Activated naive CD8-positive, alpha-beta T cell treated with anti-CD3 and anti-CD28 coated beads, Interleukin-2, amount 50 U/mL, for 24 hours (primary cell): Measurements from ENCODE around the gene CDA.

Experiments used
- ATAC-seq: fragments of 150-1000 bp; cut with Tn5 transposase; one replicate; pipeline ENCODE4 v1.10.0; 2021
- DNase-seq: peaks from one replicate; pipeline ENCODE4 v3.0.0; 2021
- H3K27ac Mint-ChIP-seq: one replicate; pipeline ENCODE4 v1.8.0; 2021; ENCODE audit warnings: mild to moderate bottlenecking, mixed read lengths
- H3K27me3 Mint-ChIP-seq: one replicate; pipeline ENCODE4 v1.8.0; 2021; ENCODE audit warnings: mixed read lengths
- H3K36me3 Mint-ChIP-seq: one replicate; pipeline ENCODE4 v1.8.0; 2021; ENCODE audit warnings: low read depth, mixed read lengths
- H3K4me1 Mint-ChIP-seq: one replicate; pipeline ENCODE4 v1.8.0; 2021; ENCODE audit warnings: mixed read lengths
- H3K4me3 Mint-ChIP-seq: one replicate; pipeline ENCODE4 v1.8.0; 2021; ENCODE audit warnings: mild to moderate bottlenecking, moderate library complexity, mixed read lengths
- H3K9me3 Mint-ChIP-seq: one replicate; pipeline ENCODE4 v1.8.0; 2021; ENCODE audit warnings: mixed read lengths

Gene CDA

DNA sequence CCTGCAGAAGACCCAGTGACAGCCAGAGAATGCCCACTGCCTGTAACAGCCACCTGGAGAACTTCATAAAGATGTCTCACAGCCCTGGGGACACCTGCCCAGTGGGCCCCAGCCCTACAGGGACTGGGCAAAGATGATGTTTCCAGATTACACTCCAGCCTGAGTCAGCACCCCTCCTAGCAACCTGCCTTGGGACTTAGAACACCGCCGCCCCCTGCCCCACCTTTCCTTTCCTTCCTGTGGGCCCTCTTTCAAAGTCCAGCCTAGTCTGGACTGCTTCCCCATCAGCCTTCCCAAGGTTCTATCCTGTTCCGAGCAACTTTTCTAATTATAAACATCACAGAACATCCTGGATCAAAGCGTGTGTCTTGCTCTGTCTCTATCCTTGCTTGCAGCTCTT, 29.7 kb downstream of the CDA start:
- no peak for ATAC-seq
- no peak overlapping the region for H3K27ac Mint-ChIP-seq
- no peak for DNase-seq
- no peaks in the 10 kb centered on the region for H3K36me3 Mint-ChIP-seq
- peaks cover 5% of the 10 kb centered on the region for H3K4me1 Mint-ChIP-seq
- H3K4me3 Mint-ChIP-seq: no peak overlapping the region
- H3K9me3 Mint-ChIP-seq: no peaks in the 10 kb centered on the region
- peaks cover 8% of the 10 kb centered on the region for H3K27me3 Mint-ChIP-seq

DNA sequence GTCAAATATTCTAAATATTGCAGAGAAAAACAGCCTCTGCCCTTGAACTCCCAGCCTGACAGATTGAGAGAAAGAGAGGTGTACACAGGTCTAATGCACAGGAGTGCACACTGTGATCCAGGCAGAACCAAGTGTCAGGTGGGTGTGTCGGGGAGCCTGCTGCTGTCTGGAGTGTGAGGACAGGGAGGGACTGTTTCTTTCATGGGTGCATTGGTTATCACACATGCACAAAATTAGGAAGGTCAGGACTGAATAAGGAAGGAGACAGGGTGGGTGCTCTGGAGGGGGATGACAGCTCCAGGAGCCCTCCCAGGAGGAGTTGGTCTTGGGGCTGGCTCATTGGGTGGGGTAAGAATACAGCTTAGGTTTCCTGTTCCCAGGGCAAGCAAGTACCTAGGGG, 31.1 kb downstream of the CDA start:
- Mint-ChIP-seq H3K4me3 (no peak overlapping the region), H3K4me1 (peaks cover 5% of the 10 kb centered on the region), H3K27ac (no peak overlapping the region), H3K9me3 (no peaks in the 10 kb centered on the region), H3K27me3 (peaks cover 9% of the 10 kb centered on the region), H3K36me3 (no peaks in the 10 kb centered on the region)
- DNase-seq (no peak), ATAC-seq (no peak)

DNA sequence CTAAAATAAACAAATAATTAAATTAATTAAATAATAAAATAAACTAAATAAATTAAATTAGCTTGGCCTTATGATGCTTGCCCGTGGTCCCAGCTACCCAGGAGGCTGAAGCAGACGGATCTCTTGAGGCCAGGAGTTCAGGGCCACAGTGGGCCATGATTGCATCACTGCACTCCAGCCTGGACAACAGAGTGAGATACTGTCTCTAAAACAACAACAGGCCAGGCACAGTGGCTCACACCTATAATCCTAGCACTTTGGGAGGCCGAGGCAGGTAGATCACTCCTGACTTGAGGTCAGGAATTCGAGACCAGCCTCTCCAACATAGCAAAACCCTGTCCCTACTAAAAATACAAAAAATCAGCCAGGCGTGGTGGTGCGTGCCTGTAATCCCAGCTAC, 32.1 kb downstream of the CDA start:
- no peak overlapping the region for H3K4me3 Mint-ChIP-seq
- no peaks in the 10 kb centered on the region for H3K9me3 Mint-ChIP-seq
- no peak overlapping the region for H3K27ac Mint-ChIP-seq
- H3K4me1 Mint-ChIP-seq: peaks cover 5% of the 10 kb centered on the region
- DNase-seq (no peak), ATAC-seq (no peak)
- no peaks in the 10 kb centered on the region for H3K36me3 Mint-ChIP-seq
- peaks cover 12% of the 10 kb centered on the region for H3K27me3 Mint-ChIP-seq

DNA sequence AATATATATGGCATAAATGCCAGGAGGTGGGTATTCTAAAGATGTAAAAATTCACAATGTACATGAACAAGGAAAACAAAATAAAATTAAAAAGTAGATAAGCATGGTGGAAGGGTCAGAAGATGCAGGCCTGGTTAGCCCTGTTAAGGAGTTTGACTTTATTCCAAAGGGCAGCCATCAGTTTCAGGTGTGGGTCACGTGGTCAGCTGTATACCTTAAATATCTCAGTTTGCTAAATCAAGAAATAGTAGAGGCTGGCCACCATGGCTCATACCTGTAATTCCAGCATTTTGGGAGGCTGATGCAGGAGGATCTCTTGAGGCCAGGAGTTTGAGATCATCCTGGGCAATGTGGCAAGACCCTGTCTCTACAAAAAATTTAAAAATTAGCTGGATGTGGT, 35.8 kb downstream of the CDA start:
- H3K36me3 Mint-ChIP-seq: no peaks in the 10 kb centered on the region
- no peak overlapping the region for H3K4me3 Mint-ChIP-seq
- no peak for ATAC-seq
- H3K4me1 Mint-ChIP-seq: no peaks in the 10 kb centered on the region
- peaks cover 6% of the 10 kb centered on the region for H3K9me3 Mint-ChIP-seq
- H3K27me3 Mint-ChIP-seq: peaks cover 20% of the 10 kb centered on the region
- no peak overlapping the region for H3K27ac Mint-ChIP-seq
- DNase-seq: no peak

DNA sequence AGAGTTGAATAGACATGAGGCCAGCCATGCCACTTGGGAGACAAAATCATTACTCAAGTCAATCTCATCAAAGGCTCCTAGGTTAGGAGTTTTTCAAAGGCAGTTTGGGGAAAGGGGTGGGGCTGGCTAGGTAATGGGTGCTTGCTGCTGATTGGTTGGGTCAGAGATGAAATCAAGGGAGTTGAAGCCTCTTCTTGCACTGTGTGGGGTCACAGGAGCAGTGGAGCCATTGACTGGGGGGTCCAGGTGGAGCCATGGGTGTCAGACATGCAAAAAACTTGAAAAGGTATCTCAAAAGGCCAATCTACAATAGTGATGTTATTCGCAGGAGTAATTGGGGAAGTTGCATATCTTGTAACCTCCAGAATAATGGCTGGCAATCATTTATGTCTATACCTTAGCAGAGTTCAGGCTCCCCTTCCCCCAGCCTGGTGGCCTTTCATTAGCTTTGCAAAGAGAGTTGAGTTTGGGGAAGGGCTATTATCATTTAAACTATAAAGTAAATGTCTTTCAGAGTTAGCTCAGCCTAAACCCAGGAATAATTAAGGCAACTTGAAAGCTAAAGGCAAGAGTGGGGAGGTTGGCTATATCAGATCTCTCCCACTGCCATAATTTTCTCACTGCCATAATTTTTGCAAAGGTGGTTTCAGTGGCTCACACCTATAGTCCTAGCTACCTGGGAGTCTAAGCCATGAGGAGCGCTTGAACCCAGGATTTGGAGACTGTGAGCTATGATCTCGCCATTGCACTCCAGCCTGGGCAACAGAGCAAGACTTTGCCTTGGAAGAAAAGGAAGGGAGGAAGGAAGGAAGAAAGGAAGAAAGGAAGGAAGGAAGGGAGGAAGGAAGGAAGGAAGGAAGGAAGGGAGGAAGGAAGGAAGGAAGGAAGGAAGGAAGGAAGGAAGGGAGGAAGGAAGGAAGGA, 36.5 kb downstream of the CDA start:
- Mint-ChIP-seq H3K36me3 (no peaks in the 10 kb centered on the region), H3K27me3 (peaks cover 20% of the 10 kb centered on the region), H3K4me1 (no peaks in the 10 kb centered on the region), H3K9me3 (peaks cover 6% of the 10 kb centered on the region), H3K27ac (no peak overlapping the region), H3K4me3 (no peak overlapping the region)
- ATAC-seq (no peak), DNase-seq (no peak)

DNA sequence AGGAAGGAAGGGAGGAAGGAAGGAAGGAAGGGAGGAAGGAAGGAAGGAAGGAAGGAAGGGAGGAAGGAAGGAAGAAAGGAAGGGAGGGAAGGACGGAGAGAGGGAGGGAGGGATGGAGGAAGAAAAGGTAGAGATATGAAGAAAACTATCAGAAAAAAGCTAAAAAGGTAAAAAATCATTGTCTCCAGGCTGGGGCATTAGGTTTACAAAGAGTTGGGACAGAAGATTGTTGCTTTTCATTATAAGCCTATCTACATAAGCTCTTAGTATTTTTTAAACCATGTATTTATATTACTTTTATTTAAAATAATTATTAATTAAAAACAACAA, 37.2 kb downstream of the CDA start:
- H3K27me3 Mint-ChIP-seq: peaks cover 20% of the 10 kb centered on the region
- H3K4me3 Mint-ChIP-seq: no peak overlapping the region
- ATAC-seq: no peak
- peaks cover 6% of the 10 kb centered on the region for H3K9me3 Mint-ChIP-seq
- no peak overlapping the region for H3K27ac Mint-ChIP-seq
- no peaks in the 10 kb centered on the region for H3K4me1 Mint-ChIP-seq
- DNase-seq: no peak
- H3K36me3 Mint-ChIP-seq: no peaks in the 10 kb centered on the region

DNA sequence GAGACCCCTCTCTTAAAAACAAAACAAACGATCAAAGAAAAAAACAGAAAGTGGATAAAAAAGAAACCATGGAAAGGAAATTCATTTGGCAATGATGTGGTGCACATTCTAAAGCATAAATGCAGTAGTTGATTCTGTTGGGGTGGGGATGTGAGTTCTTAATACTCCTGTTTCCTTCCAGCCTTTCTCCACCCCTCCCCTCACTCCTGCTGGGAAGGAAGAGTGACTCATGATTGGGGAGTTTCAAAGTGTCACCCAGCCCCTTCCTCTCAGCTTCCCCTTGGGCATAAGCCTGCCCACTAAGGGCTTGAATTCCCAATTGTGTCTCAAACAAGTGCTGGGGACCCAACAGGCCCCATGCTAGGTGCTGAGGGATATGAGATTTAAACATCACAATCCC, 37.6 kb downstream of the CDA start:
- no peak overlapping the region for H3K27ac Mint-ChIP-seq
- no peak for ATAC-seq
- no peak for DNase-seq
- H3K4me3 Mint-ChIP-seq: no peak overlapping the region
- no peaks in the 10 kb centered on the region for H3K36me3 Mint-ChIP-seq
- peaks cover 20% of the 10 kb centered on the region for H3K27me3 Mint-ChIP-seq
- H3K4me1 Mint-ChIP-seq: no peaks in the 10 kb centered on the region
- H3K9me3 Mint-ChIP-seq: peaks cover 6% of the 10 kb centered on the region

DNA sequence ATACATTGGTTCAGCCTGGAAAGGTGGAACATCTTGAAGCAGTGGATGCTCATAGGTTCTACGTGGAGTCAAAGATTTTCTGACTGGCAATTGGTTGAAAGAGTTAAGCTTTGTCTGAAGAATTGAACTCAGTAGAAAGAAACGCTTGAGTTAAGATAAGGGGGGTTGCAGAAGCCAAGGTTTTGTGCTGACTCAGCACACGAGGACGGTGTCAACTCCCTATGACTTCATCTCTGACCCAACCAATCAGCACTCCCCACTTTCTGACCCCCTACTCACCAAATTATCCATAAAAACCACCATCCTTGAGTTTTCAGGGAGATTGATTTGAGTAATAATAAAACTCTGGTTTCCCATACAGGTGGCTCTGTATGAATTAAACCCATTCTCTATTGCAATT, 41.8 kb downstream of the CDA start:
- Mint-ChIP-seq H3K4me1 (peaks cover 20% of the 10 kb centered on the region), H3K9me3 (peaks cover 6% of the 10 kb centered on the region), H3K27me3 (peaks cover 11% of the 10 kb centered on the region), H3K27ac (no peak overlapping the region), H3K36me3 (no peaks in the 10 kb centered on the region), H3K4me3 (no peak overlapping the region)
- ATAC-seq: no peak
- no peak for DNase-seq

DNA sequence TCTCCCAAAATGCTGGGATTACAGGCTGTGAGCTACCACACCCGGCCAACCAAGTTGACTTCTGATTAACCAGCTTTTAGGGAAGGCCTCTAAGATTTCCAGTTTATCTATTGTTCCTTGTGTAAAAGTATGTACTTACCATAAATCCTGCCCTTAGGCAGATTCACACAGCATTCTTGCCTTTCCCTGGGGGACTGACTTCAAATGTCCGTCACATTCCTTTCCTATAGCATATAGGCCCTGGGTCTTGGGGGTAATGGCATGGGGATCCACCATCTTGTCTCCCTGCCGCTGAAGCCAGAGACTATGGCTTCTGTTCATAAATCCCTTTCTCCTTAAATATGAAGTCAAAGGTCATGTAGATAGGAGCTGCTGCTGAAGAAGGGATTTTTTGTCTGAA, 43.5 kb downstream of the CDA start:
- ATAC-seq: no peak
- Mint-ChIP-seq H3K4me1 (peaks cover 20% of the 10 kb centered on the region), H3K36me3 (no peaks in the 10 kb centered on the region), H3K9me3 (peaks cover 6% of the 10 kb centered on the region), H3K27me3 (peaks cover 3% of the 10 kb centered on the region), H3K4me3 (peak overlapping the region; percentile 70), H3K27ac (no peak overlapping the region)
- DNase-seq: no peak

DNA sequence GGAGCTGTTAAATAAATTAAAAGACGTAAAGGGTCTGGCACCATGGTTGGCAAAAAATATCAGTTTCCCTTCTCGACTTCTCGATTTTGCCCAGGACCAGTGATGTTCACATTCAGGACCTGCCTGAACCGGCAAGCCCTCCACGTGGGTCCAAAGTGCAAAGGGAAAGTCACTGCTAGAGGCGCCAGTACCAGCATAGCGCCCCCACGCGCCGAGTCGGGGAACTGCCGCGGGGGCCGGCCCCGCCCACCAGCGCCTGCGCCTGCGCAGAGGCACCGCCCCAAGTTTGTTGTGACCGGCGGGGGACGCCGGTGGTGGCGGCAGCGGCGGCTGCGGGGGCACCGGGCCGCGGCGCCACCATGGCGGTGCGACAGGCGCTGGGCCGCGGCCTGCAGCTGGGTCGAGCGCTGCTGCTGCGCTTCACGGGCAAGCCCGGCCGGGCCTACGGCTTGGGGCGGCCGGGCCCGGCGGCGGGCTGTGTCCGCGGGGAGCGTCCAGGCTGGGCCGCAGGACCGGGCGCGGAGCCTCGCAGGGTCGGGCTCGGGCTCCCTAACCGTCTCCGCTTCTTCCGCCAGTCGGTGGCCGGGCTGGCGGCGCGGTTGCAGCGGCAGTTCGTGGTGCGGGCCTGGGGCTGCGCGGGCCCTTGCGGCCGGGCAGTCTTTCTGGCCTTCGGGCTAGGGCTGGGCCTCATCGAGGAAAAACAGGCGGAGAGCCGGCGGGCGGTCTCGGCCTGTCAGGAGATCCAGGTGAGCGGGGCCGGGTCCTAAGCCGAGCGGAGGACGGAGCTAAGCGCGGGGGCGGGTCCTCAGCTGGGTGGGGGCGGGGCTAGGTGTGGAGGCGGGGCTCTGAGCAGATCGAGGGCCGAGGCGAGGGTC, 44.5 kb downstream of the CDA start, which contains the start of gene PINK1:
TSS of gene PINK1 (plus strand) at position 269 of the 875 bp plus-strand sequence. CDS start at position 360, 91 bp downstream.
- H3K27ac Mint-ChIP-seq: peak within 1 kb of the TSS; percentile 11
- peak; percentile 88 for DNase-seq
- H3K36me3 Mint-ChIP-seq: no peaks in the 10 kb centered on the region

DNA sequence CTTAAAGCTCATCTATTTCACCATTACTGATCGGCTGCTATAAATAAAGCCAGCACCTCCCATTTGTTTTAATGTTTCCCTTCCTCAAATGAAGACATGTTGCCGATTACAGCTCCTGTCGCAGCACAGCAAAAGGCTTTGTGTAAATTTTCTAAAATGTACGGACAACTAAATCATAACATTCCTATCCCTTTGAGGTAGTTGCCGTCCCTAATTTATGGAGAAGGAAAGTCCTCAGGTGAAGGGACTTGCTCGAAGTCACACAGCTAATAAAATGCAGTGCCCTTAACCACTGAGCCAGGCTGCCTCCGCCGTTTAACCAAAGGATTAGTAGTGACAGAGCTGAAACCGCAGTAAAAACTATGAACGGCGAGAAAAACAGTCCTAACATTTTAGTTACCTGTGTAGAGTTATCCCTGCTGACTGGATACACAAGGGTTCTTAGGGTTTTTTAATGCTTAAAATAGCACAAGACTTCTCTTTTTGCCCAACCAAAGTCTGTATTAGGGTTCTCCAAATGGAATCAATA, 45.2 kb downstream of the CDA start:
- Mint-ChIP-seq H3K4me3 (peak overlapping the region; percentile 84), H3K9me3 (peaks cover 3% of the 10 kb centered on the region), H3K27me3 (no peaks in the 10 kb centered on the region), H3K4me1 (peaks cover 20% of the 10 kb centered on the region), H3K27ac (peak overlapping the region; percentile 11), H3K36me3 (no peaks in the 10 kb centered on the region)
- ATAC-seq (peak; percentile 9), DNase-seq (no peak)

More for the DNA sequence above, 44.5 kb downstream of the CDA start, which contains the start of gene PINK1:
- H3K4me3 Mint-ChIP-seq: peak within 1 kb of the TSS; percentile 84
- H3K27me3 Mint-ChIP-seq: no peaks in the 10 kb centered on the region
- H3K9me3 Mint-ChIP-seq: peaks cover 6% of the 10 kb centered on the region
- H3K4me1 Mint-ChIP-seq: peaks cover 20% of the 10 kb centered on the region
- ATAC-seq: peak; percentile 75

DNA sequence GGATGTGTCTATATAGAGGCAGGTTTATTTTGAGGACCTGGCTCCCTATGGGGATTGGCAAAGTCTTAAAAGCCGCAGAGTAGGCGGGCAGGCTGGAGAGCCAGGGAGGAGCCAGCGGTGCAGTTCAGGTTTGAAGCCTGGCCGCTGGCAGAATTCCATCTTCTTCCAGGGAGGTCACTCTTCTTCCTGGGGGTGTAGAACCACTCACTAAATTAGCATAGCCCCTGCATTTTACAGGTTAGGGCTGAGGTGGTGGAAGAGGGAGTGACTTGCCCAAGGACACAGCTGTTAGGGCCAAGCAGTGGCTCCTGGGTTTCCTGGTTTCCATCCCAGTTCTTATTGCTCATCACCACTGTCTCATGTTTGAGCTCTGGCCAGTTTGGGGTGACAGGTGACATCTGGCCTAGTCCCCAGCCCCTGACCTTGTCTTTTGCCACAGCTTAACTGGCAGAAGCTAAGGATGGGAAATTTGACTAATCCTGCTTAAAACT, 45.7 kb downstream of the CDA start:
- DNase-seq: peak; percentile 19
- Mint-ChIP-seq H3K4me1 (peaks cover 20% of the 10 kb centered on the region), H3K9me3 (no peaks in the 10 kb centered on the region), H3K27ac (no peak overlapping the region), H3K36me3 (no peaks in the 10 kb centered on the region), H3K4me3 (peak overlapping the region; percentile 84), H3K27me3 (no peaks in the 10 kb centered on the region)
- ATAC-seq: peak; percentile 51

DNA sequence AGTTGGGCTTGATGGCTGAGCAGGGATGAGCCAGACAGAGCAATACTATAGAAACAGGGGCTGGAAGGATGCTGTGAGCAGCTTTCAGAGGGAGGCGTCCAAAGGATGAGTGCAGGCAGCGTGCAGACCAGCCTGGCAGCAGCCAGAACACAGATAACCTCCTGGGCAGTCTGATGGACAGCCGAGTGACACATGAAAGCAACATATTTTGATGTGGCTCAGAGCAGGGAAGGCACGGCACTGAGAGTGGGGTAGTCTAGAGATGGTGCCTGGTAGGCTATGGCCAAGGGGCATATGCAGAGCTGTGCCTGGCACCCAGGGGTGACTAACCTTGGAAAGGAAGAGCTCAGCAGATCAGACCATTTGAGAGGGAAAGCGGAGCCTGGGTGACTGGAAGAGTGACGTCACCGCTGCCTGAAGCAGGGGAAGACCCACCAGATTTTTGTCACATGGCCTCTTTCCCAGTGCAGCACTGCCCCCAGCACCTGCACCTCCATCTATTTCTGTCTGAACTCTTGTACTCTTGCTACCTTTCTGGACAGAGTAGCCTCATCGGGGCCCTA, 48.0 kb downstream of the CDA start:
- Mint-ChIP-seq H3K4me3 (no peak overlapping the region), H3K27me3 (no peaks in the 10 kb centered on the region), H3K36me3 (no peaks in the 10 kb centered on the region), H3K9me3 (no peaks in the 10 kb centered on the region), H3K27ac (no peak overlapping the region), H3K4me1 (peaks cover 20% of the 10 kb centered on the region)
- DNase-seq (no peak), ATAC-seq (no peak)

DNA sequence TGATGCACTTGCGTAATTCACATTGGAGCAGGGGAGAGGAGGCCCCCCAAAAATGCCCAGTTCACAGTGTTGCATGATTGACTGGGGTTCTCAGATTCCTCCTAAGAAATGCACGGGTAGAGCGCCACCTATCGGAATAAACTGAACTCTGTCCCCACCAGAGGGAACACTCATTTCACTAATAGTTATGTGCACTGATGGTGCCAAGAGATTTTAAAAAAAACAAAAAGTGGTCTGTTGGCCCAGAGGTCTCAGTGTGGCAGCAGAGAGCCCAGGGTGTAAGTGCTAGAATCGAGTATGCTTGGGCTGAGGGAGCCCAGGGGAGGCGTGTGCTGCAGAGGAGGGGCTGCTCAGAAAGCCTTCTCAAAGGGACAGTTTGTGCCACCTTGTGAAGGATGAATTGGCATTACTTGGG, 51.3 kb downstream of the CDA start:
- Mint-ChIP-seq H3K9me3 (no peaks in the 10 kb centered on the region), H3K27ac (no peak overlapping the region), H3K36me3 (no peaks in the 10 kb centered on the region), H3K4me3 (no peak overlapping the region), H3K27me3 (no peaks in the 10 kb centered on the region), H3K4me1 (no peaks in the 10 kb centered on the region)
- peak; percentile 59 for DNase-seq
- ATAC-seq: peak; percentile 74
